Mesothelial cell of epicardium (in vitro differentiated cells): ENCODE results near the gene PPM1D. TPM values are rescaled to one million over a fixed set of nuclear protein-coding genes. Genes with fewer than 3 reads are reported as not detected.

Experiments
- DNase-seq, 2 experiments: peaks; one replicate each; pipeline ENCODE4 v3.0.0; 2021; ENCODE audit warnings: low spot score in 2 of 2; ENCODE audit not compliant: unreplicated experiment in 2 of 2
- H3K27ac Mint-ChIP-seq: 2 replicates; pipeline ENCODE4 v1.8.0; 2021; ENCODE audit warnings: mixed read lengths
- H3K27me3 Mint-ChIP-seq: 2 replicates; pipeline ENCODE4 v1.8.0; 2021; ENCODE audit warnings: low read depth, mixed read lengths
- H3K36me3 Mint-ChIP-seq: 2 replicates; pipeline ENCODE4 v1.8.0; 2021; ENCODE audit warnings: mixed read lengths
- H3K4me1 Mint-ChIP-seq: 2 replicates; pipeline ENCODE4 v1.8.0; 2021; ENCODE audit warnings: mixed read lengths
- H3K4me3 Mint-ChIP-seq: 2 replicates; pipeline ENCODE4 v1.8.0; 2021; ENCODE audit warnings: mild to moderate bottlenecking, moderate library complexity, mixed read lengths
- H3K9me3 Mint-ChIP-seq: 2 replicates; pipeline ENCODE4 v1.8.0; 2021; ENCODE audit warnings: mixed read lengths
- total RNA-seq: library from RNA; stranded (reverse); gene quantifications from 3 replicates; pipeline ENCODE4 v1.2.1, GENCODE V29; 2021
- TF ChIP-seq, protein P1 (sequence below): fragments of 200-600 bp; sonication (generic); IDR thresholded peaks from one replicate; pipeline ENCODE4 v1.5.0; 2021; ENCODE audit warnings: antibody characterized with exemption; ENCODE audit not compliant: unreplicated experiment

The PPM1D gene
- total RNA-seq, 1 donor from 2014 or later, result 26.7 TPM

DNA sequence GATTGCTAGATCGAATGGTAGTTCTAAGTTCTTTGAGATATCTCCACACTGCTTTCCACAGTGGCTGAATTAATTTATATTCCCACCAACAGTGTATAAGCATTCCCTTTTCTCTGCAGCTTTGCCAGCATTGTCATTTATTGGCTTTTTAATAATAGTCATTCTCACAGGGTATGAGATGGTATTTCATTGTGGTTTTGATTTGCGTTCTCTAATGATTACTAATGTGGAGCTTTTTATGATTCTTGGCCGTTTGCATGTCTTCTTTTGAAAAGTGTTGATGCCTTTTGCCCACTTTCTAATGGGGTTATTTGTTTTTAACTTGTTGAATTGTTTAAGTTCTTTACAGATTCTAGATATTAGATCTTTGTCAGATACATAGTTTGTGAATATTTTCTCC, 41.1 kb downstream of the PPM1D start:
- H3K9me3 Mint-ChIP-seq, result no peaks in the 10 kb centered on the region
- H3K4me3 Mint-ChIP-seq, result no peak overlapping the region
- H3K27ac Mint-ChIP-seq, result no peak overlapping the region
- H3K4me1 Mint-ChIP-seq, result peaks cover 9% of the 10 kb centered on the region
- H3K27me3 Mint-ChIP-seq, result no peaks in the 10 kb centered on the region
- TF ChIP-seq, protein P1, sequence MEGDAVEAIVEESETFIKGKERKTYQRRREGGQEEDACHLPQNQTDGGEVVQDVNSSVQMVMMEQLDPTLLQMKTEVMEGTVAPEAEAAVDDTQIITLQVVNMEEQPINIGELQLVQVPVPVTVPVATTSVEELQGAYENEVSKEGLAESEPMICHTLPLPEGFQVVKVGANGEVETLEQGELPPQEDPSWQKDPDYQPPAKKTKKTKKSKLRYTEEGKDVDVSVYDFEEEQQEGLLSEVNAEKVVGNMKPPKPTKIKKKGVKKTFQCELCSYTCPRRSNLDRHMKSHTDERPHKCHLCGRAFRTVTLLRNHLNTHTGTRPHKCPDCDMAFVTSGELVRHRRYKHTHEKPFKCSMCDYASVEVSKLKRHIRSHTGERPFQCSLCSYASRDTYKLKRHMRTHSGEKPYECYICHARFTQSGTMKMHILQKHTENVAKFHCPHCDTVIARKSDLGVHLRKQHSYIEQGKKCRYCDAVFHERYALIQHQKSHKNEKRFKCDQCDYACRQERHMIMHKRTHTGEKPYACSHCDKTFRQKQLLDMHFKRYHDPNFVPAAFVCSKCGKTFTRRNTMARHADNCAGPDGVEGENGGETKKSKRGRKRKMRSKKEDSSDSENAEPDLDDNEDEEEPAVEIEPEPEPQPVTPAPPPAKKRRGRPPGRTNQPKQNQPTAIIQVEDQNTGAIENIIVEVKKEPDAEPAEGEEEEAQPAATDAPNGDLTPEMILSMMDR, result no peak
- no peak for DNase-seq
- H3K36me3 Mint-ChIP-seq, result peaks cover 21% of the 10 kb centered on the region

DNA sequence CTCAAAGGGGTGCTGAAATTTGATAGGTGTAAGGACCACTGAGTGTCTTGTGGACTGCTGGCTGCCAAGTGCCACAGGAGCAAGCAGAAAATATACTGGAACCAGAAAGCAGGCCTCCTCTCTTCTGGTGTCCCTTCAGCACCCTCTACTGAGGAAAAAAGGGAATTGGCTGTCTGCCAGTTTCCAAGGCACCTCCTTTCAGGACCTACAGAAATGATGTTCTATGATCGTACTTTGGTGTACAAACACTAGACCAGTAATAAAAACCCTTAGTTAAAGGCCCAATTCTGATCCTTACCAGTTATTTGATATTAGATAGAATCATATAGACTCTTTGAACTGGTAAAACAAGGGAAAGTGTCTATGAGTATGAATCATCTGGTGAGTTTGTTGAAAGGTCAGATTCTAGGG, 41.8 kb downstream of the PPM1D start:
- no peaks in the 10 kb centered on the region for H3K27me3 Mint-ChIP-seq
- peaks cover 17% of the 10 kb centered on the region for H3K36me3 Mint-ChIP-seq
- DNase-seq, result peak; percentile 42 to 63
- peaks cover 12% of the 10 kb centered on the region for H3K4me1 Mint-ChIP-seq
- H3K4me3 Mint-ChIP-seq, result no peak overlapping the region
- peak overlapping the region; percentile 5 for H3K27ac Mint-ChIP-seq
- H3K9me3 Mint-ChIP-seq, result no peaks in the 10 kb centered on the region
- TF ChIP-seq, protein P1, result peak; percentile 19

DNA sequence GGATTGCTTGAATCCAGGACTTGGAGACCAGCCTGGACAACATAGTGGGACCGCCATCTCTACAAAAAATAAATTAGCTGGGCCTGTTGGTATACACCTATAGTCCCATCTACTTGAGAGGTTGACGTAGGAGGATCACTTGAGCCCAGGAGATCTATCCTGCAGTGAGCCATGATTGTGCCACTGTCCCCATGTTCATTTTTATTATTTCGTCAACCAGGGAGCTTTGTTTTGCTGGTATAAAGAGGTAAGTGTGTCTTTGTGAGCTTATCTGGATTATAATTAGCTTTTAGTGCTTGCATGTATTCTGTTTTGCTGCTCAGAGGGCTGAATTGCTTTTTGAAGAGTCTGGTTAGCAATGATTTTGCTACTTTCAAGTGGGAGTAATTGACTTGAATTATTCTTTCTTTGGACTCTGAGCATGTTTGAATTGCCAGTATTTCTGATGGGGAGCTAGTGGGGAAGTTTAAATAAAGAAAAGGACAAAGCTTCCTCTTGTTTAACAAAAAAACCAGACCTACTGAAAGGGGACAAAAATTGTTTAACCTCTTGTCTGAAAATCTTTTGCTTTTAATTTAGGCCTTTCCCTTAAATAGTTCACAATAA, 46.0 kb downstream of the PPM1D start:
- peaks cover 12% of the 10 kb centered on the region for H3K4me1 Mint-ChIP-seq
- TF ChIP-seq, protein P1, result no peak
- peaks cover 25% of the 10 kb centered on the region for H3K36me3 Mint-ChIP-seq
- no peak overlapping the region for H3K4me3 Mint-ChIP-seq
- peak overlapping the region; percentile 85 for H3K27ac Mint-ChIP-seq
- no peaks in the 10 kb centered on the region for H3K27me3 Mint-ChIP-seq
- H3K9me3 Mint-ChIP-seq, result peaks cover 7% of the 10 kb centered on the region
- DNase-seq, result no peak

DNA sequence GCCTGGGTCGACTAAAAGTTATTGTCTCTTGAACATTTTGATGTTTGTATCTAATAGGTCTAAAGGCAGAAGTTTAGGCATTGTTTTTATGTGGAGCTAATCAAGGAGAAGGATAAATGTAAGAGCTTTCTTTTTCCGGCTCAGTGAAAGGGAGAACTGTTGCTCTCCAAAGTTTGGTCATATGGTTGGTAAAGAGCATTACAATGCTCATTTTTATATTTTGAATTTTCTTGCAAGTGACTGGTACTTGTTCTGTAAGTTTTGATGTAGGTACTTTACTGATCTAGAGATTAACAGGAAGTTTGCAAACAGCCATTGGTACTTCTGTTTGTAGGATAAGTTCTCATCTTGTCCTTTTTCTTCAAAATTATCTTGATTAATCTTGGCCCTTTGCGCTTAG, 46.7 kb downstream of the PPM1D start:
- H3K9me3 Mint-ChIP-seq, result peaks cover 7% of the 10 kb centered on the region
- peaks cover 9% of the 10 kb centered on the region for H3K4me1 Mint-ChIP-seq
- peak overlapping the region; percentile 75 for H3K27ac Mint-ChIP-seq
- no peak overlapping the region for H3K4me3 Mint-ChIP-seq
- DNase-seq, result no peak
- no peaks in the 10 kb centered on the region for H3K27me3 Mint-ChIP-seq
- H3K36me3 Mint-ChIP-seq, result peaks cover 28% of the 10 kb centered on the region
- TF ChIP-seq, protein P1, result no peak

DNA sequence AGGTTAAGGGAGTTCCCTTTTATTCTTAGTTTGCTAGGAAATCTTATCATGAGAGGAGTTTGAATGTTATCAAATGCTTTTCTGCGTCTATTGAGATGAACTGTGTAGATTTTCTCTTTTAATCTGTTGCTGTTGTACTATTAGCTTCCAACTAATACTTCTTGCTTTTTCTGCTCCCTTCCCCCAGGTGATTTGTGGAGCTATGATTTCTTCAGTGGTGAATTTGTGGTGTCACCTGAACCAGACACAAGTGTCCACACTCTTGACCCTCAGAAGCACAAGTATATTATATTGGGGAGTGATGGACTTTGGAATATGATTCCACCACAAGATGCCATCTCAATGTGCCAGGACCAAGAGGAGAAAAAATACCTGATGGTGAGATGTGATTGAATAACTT, 47.7 kb downstream of the PPM1D start:
- TF ChIP-seq, protein P1, result no peak
- H3K36me3 Mint-ChIP-seq, result peaks cover 32% of the 10 kb centered on the region
- no peaks in the 10 kb centered on the region for H3K27me3 Mint-ChIP-seq
- peaks cover 5% of the 10 kb centered on the region for H3K4me1 Mint-ChIP-seq
- peaks cover 7% of the 10 kb centered on the region for H3K9me3 Mint-ChIP-seq
- H3K27ac Mint-ChIP-seq, result no peak overlapping the region
- H3K4me3 Mint-ChIP-seq, result no peak overlapping the region
- DNase-seq, result no peak
